ENCODE measurements around the gene GPC6.
A peak's percentile ranks its signal among the peaks of the same experiment; 100 is the strongest.

The GPC6 gene

GRCh38 chr13:94313321-94313910 lies 1086.8 kb downstream of the GPC6 start:
- H3K27me3 ChIP-seq (ENCODE audit: insufficient read depth, poor library complexity, severe bottlenecking): no peaks in the 10 kb centered on the region
- H3K4me1 ChIP-seq (ENCODE audit: insufficient read depth, poor library complexity, severe bottlenecking): peaks cover 31% of the 10 kb centered on the region
- no peaks in the 10 kb centered on the region for H3K36me3 ChIP-seq (ENCODE audit: low read depth)
- DNase-seq (ENCODE audit: low spot score): no peak
- no peaks in the 10 kb centered on the region for H3K9me3 ChIP-seq (ENCODE audit: severe bottlenecking)
- no peak for ATAC-seq (ENCODE audit: low read depth)
- no peak overlapping the region for H3K27ac ChIP-seq (ENCODE audit: poor library complexity, severe bottlenecking)
- H3K4me3 ChIP-seq (ENCODE audit: severe bottlenecking): no peak overlapping the region
- TF ChIP-seq CTCF (IDR thresholded peaks at IDR 0.05; ENCODE audit: poor library complexity, severe bottlenecking): no peak

- no peak overlapping the region for H3K4me3 ChIP-seq (ENCODE audit: severe bottlenecking)
These were observed 1087.3 kb downstream of the GPC6 start for GRCh38 chr13:94313926-94314325.

GRCh38 chr13:94315188-94315587 lies 1088.6 kb downstream of the GPC6 start:
- TF ChIP-seq CTCF (IDR thresholded peaks at IDR 0.05; ENCODE audit: poor library complexity, severe bottlenecking): no peak
- DNase-seq (ENCODE audit: low spot score) (no peak), ATAC-seq (ENCODE audit: low read depth) (no peak)
- Histone ChIP-seq H3K9me3 (ENCODE audit: severe bottlenecking) (no peaks in the 10 kb centered on the region), H3K36me3 (ENCODE audit: low read depth) (no peaks in the 10 kb centered on the region), H3K27me3 (ENCODE audit: insufficient read depth, poor library complexity, severe bottlenecking) (no peaks in the 10 kb centered on the region), H3K27ac (ENCODE audit: poor library complexity, severe bottlenecking) (no peak overlapping the region), H3K4me1 (ENCODE audit: insufficient read depth, poor library complexity, severe bottlenecking) (peaks cover 17% of the 10 kb centered on the region), H3K4me3 (ENCODE audit: severe bottlenecking) (no peak overlapping the region)

More at GRCh38 chr13:94313926-94314325, 1087.3 kb downstream of the GPC6 start:
- no peak for TF ChIP-seq CTCF (IDR thresholded peaks at IDR 0.05; ENCODE audit: poor library complexity, severe bottlenecking)
- no peak for DNase-seq (ENCODE audit: low spot score)
- peaks cover 30% of the 10 kb centered on the region for H3K4me1 ChIP-seq (ENCODE audit: insufficient read depth, poor library complexity, severe bottlenecking)
- H3K27me3 ChIP-seq (ENCODE audit: insufficient read depth, poor library complexity, severe bottlenecking): no peaks in the 10 kb centered on the region
- H3K36me3 ChIP-seq (ENCODE audit: low read depth): no peaks in the 10 kb centered on the region
- no peak overlapping the region for H3K27ac ChIP-seq (ENCODE audit: poor library complexity, severe bottlenecking)
- ATAC-seq (ENCODE audit: low read depth): no peak
- no peaks in the 10 kb centered on the region for H3K9me3 ChIP-seq (ENCODE audit: severe bottlenecking)

- H3K4me1 ChIP-seq (ENCODE audit: insufficient read depth, poor library complexity, severe bottlenecking): peaks cover 8% of the 10 kb centered on the region
- DNase-seq (ENCODE audit: low spot score) (no peak), ATAC-seq (ENCODE audit: low read depth) (0 out of 3 replicates have a peak, but pooled peaks have one; percentile 29)
- no peak for TF ChIP-seq CTCF (IDR thresholded peaks at IDR 0.05; ENCODE audit: poor library complexity, severe bottlenecking)
- peak overlapping the region; percentile 35 for H3K27ac ChIP-seq (ENCODE audit: poor library complexity, severe bottlenecking)
- no peak overlapping the region for H3K4me3 ChIP-seq (ENCODE audit: severe bottlenecking)
- H3K36me3 ChIP-seq (ENCODE audit: low read depth): no peaks in the 10 kb centered on the region
- H3K9me3 ChIP-seq (ENCODE audit: severe bottlenecking): no peaks in the 10 kb centered on the region
- no peaks in the 10 kb centered on the region for H3K27me3 ChIP-seq (ENCODE audit: insufficient read depth, poor library complexity, severe bottlenecking)
These were observed 1090.5 kb downstream of the GPC6 start for GRCh38 chr13:94317063-94317491.

- Histone ChIP-seq H3K27ac (ENCODE audit: poor library complexity, severe bottlenecking) (no peak overlapping the region), H3K9me3 (ENCODE audit: severe bottlenecking) (no peaks in the 10 kb centered on the region), H3K36me3 (ENCODE audit: low read depth) (no peaks in the 10 kb centered on the region), H3K27me3 (ENCODE audit: insufficient read depth, poor library complexity, severe bottlenecking) (no peaks in the 10 kb centered on the region), H3K4me3 (ENCODE audit: severe bottlenecking) (no peak overlapping the region), H3K4me1 (ENCODE audit: insufficient read depth, poor library complexity, severe bottlenecking) (peaks cover 8% of the 10 kb centered on the region)
- DNase-seq (ENCODE audit: low spot score) (no peak), ATAC-seq (ENCODE audit: low read depth) (no peak)
- no peak for TF ChIP-seq CTCF (IDR thresholded peaks at IDR 0.05; ENCODE audit: poor library complexity, severe bottlenecking)
These were observed 1091.8 kb downstream of the GPC6 start for GRCh38 chr13:94318418-94318817.
